BLaER1 (cell line): Measurements from ENCODE around the gene KBTBD6.
"Not testable (repeated sequence)": the region's sequence is repeated elsewhere in the genome, so short reads cannot be mapped to it uniquely, and the experiment has no call there.

Source experiments
- H3K27ac ChIP-seq: shearing (Covaris generic); formaldehyde crosslinking; 2 replicates; pipeline ENCODE4 v1.8.1; 2022
- H3K27me3 ChIP-seq: shearing (Covaris generic); formaldehyde crosslinking; 2 replicates; pipeline ENCODE4 v1.8.1; 2022
- H3K36me3 ChIP-seq: shearing (Covaris generic); formaldehyde crosslinking; 2 replicates; pipeline ENCODE4 v1.8.1; 2022
- H3K4me1 ChIP-seq: shearing (Covaris generic); formaldehyde crosslinking; 2 replicates; pipeline ENCODE4 v1.8.1; 2022
- H3K4me2 ChIP-seq: shearing (Covaris generic); formaldehyde crosslinking; 2 replicates; pipeline ENCODE4 v1.8.1; 2022
- H3K4me3 ChIP-seq: shearing (Covaris generic); formaldehyde crosslinking; 2 replicates; pipeline ENCODE4 v1.8.1; 2022
- H3K9ac ChIP-seq: shearing (Covaris generic); formaldehyde crosslinking; 2 replicates; pipeline ENCODE4 v1.8.1; 2022
- H3K9me3 ChIP-seq: shearing (Covaris generic); formaldehyde crosslinking; 2 replicates; pipeline ENCODE4 v1.8.1; 2022
- H4K20me1 ChIP-seq: shearing (Covaris generic); formaldehyde crosslinking; 2 replicates; pipeline ENCODE4 v1.8.1; 2022
- Cebpa-rat ChIP-seq: shearing (Covaris generic); IDR thresholded peaks from 2 replicates; pipeline ENCODE4 v1.8.1; 2022

KBTBD6 gene

GRCh38 chr13:41107104-41107571 lies 25.5 kb downstream of the KBTBD6 start:
- Histone ChIP-seq H3K4me2 (peak overlapping the region; percentile 20; the same call in 1 of the 2 replicates), H3K9ac (no peak overlapping the region), H4K20me1 (no peaks in the 10 kb centered on the region), H3K27ac (no peak overlapping the region), H3K9me3 (peaks cover 15% of the 10 kb centered on the region), H3K36me3 (no peaks in the 10 kb centered on the region), H3K27me3 (no peaks in the 10 kb centered on the region), H3K4me3 (no peak overlapping the region), H3K4me1 (peaks cover 4% of the 10 kb centered on the region; the same call in 1 of the 2 replicates)
- TF ChIP-seq Cebpa-rat, result no peak

DNA sequence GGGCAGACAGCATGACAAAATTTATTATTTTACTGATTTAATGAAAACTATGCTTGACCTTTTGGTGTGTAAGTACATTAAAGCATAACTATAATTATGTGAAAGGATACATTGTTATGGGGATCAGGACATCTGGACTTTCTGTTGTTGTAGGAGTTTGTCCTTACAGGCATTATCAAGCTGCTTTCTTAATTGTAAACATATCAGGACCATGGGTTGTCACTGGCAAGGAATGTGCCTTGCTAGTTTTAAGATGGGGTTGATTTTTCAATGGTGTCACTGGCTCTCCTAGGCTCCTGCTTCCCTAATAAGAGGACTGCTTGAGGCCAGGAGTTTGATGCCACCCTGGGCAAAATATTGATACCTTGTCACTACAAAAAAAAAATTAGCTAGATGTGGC lies 32.6 kb downstream of the KBTBD6 start:
- TF ChIP-seq Cebpa-rat, result no peak
- H3K4me3 ChIP-seq, result no peak overlapping the region
- no peak overlapping the region for H3K9ac ChIP-seq
- H3K36me3 ChIP-seq, result no peaks in the 10 kb centered on the region
- H3K4me1 ChIP-seq, result no peaks in the 10 kb centered on the region
- no peaks in the 10 kb centered on the region for H4K20me1 ChIP-seq
- no peak overlapping the region for H3K4me2 ChIP-seq
- no peaks in the 10 kb centered on the region for H3K9me3 ChIP-seq
- H3K27me3 ChIP-seq, result no peaks in the 10 kb centered on the region
- no peak overlapping the region for H3K27ac ChIP-seq

- H3K9ac ChIP-seq, result no peak overlapping the region
Observed at GRCh38 chr13:41098761-41099160, 33.8 kb downstream of the KBTBD6 start.

DNA sequence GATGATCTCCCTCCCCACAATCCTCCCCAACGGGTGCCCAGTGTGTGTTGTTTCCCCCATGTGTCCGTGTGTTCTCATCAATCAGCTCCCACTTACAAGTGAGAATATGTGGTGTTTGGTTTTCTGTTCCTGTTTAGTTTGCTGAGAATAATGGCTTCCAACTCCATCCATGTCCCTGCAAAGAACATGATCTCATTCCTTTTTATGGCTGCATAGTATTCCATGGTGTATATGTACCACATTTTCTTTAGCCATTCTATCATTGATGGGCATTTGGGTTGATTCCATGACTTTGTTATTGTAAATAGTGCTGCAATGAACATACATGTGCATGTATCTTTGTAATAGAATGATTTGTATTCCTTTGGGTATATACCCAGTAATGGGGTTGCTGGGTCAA lies 36.9 kb downstream of the KBTBD6 start:
- H3K4me1 ChIP-seq, H3K4me3 ChIP-seq, H3K4me2 ChIP-seq, H3K27ac ChIP-seq, H3K9me3 ChIP-seq, H4K20me1 ChIP-seq, H3K36me3 ChIP-seq, H3K27me3 ChIP-seq, H3K9ac ChIP-seq: not testable (repeated sequence)

More at GRCh38 chr13:41098761-41099160, 33.8 kb downstream of the KBTBD6 start:
- no peaks in the 10 kb centered on the region for H3K36me3 ChIP-seq
- H3K27me3 ChIP-seq, result no peaks in the 10 kb centered on the region
- no peak for TF ChIP-seq Cebpa-rat
- no peaks in the 10 kb centered on the region for H4K20me1 ChIP-seq
- H3K4me3 ChIP-seq, result no peak overlapping the region
- no peaks in the 10 kb centered on the region for H3K9me3 ChIP-seq
- H3K27ac ChIP-seq, result no peak overlapping the region
- no peaks in the 10 kb centered on the region for H3K4me1 ChIP-seq
- no peak overlapping the region for H3K4me2 ChIP-seq

DNA sequence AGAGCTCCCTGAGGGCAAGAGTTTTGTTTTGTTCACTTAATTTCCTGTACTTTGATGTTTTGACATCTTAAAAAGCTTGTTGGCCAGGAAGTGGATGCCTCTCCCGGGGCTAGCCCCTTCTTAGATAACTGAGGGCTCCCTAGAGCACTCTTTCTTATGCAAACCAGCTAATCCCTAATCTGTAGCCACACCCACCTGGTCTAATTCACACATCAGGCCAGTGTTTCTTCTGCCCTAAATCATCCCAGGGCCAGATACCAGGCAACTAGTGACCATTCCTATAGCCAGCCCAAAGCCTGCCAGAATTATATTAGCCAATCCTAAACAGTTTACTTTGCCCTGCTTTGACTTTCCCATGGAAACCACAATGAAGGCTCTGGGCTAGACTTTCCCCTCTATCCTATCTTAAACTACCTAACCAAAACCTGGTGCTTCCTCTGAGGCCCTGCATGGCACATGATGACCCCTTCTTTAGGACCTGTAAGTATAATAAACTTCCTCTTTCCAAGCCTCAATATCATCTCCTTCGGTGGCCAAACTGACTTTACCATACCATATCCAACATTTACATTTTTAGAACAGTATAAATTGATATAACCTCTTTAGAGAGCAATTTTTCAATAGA lies 46.5 kb downstream of the KBTBD6 start:
- H3K4me1 ChIP-seq, result peaks cover 9% of the 10 kb centered on the region
- no peak overlapping the region for H3K9ac ChIP-seq
- H3K4me3 ChIP-seq, result no peak overlapping the region
- no peaks in the 10 kb centered on the region for H4K20me1 ChIP-seq
- peaks cover 43% of the 10 kb centered on the region for H3K36me3 ChIP-seq
- H3K27me3 ChIP-seq, result no peaks in the 10 kb centered on the region
- TF ChIP-seq Cebpa-rat, result no peak
- H3K27ac ChIP-seq, result no peak overlapping the region
- H3K4me2 ChIP-seq, result peak overlapping the region; percentile 3; the same call in 1 of the 2 replicates
- peaks cover 14% of the 10 kb centered on the region for H3K9me3 ChIP-seq

DNA sequence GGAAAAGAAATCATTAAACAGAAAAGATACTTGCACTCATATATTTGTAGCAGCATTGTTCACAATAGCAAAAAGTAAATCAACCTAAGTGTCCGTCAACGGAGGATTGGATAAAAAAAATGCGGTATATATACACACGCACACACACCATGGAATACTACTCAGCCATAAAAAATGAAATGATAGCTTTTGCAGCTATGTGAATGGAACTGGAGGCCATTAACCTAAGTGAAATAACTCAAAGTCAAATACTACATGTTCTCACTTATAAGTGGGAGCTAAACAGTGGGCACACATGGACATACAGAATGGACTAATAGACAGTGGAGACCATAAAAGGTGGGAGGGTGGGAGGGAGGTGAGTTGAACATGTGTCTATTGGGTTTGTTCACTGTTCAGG lies 52.9 kb downstream of the KBTBD6 start:
- Histone ChIP-seq H3K4me3 (no peak overlapping the region), H4K20me1 (no peaks in the 10 kb centered on the region), H3K27ac (no peak overlapping the region), H3K9ac (no peak overlapping the region), H3K36me3 (peaks cover 79% of the 10 kb centered on the region), H3K9me3 (0 out of 2 replicates have a peak, but pooled peaks cover 5% of the 10 kb centered on the region), H3K27me3 (no peaks in the 10 kb centered on the region), H3K4me2 (no peak overlapping the region), H3K4me1 (no peaks in the 10 kb centered on the region)
- no peak for TF ChIP-seq Cebpa-rat
